OCI-LY3 (cell line): Measurements from ENCODE around the gene MDFIC.

Experiments used
- H2AFZ ChIP-seq: fragments of 200-600, 300-600 bp; shearing (Covaris generic); 2 replicates; pipeline ENCODE4 v1.6.0; 2014; ENCODE audit warnings: antibody characterized with exemption, low read depth, low read length
- H3K27ac ChIP-seq: fragments of 200-600, 300-600 bp; sonication (generic); 2 replicates; pipeline ENCODE4 v1.5.1; 2014; ENCODE audit warnings: mild to moderate bottlenecking, low read length, moderate library complexity, mixed read lengths
- H3K27me3 ChIP-seq: fragments of 200-600, 300-600 bp; sonication (generic); 2 replicates; pipeline ENCODE4 v1.6.1; 2014; ENCODE audit warnings: low read depth, low read length, mixed read lengths
- H3K36me3 ChIP-seq: fragments of 200-600, 300-600 bp; sonication (generic); replicated peaks from 2 replicates; pipeline ENCODE3; 2014; ENCODE audit warnings: low read depth, low read length, mixed read lengths
- H3K4me1 ChIP-seq: fragments of 300-600, 200-600 bp; sonication (generic); 2 replicates; pipeline ENCODE4 v1.6.1; 2014; ENCODE audit warnings: low read length, mixed read lengths
- H3K4me2 ChIP-seq: fragments of 200-600, 300-600 bp; sonication (generic); 2 replicates; pipeline ENCODE4 v1.6.1; 2014; ENCODE audit warnings: low read length, mixed read lengths
- H3K4me3 ChIP-seq: fragments of 300-600, 200-600 bp; sonication (generic); 2 replicates; pipeline ENCODE4 v1.5.1; 2014; ENCODE audit warnings: antibody characterized with exemption, mild to moderate bottlenecking, low read length, moderate library complexity
- H3K79me2 ChIP-seq: fragments of 300-600, 200-600 bp; shearing (Covaris generic); 2 replicates; pipeline ENCODE4 v1.6.1; 2014; ENCODE audit warnings: mild to moderate bottlenecking, low read length, mixed read lengths
- H3K9ac ChIP-seq: fragments of 300-600, 200-600 bp; shearing (Covaris generic); 2 replicates; pipeline ENCODE4 v1.6.0; 2014; ENCODE audit warnings: mild to moderate bottlenecking, low read length, moderate library complexity
- H3K9me3 ChIP-seq: fragments of 200-600, 300-600 bp; shearing (Covaris generic); 2 replicates; pipeline ENCODE4 v1.6.1; 2014; ENCODE audit warnings: low read length, mixed read lengths; ENCODE audit not compliant: insufficient read depth
- H4K20me1 ChIP-seq: fragments of 200-600, 300-600 bp; sonication (generic); 2 replicates; pipeline ENCODE4 v1.6.1; 2016; ENCODE audit warnings: low read length, mixed read lengths; ENCODE audit not compliant: insufficient read depth
- EZH2phosphoT487 ChIP-seq: fragments of 200-600 bp; shearing (Covaris generic); IDR thresholded peaks from 2 replicates; pipeline ENCODE4 v1.6.1; 2018; ENCODE audit warnings: antibody characterized with exemption, mixed run types, low read depth
- TF ChIP-seq, protein P1 (sequence below): fragments of 200-600, 300-600 bp; sonication (generic); IDR thresholded peaks from 2 replicates; pipeline ENCODE4 v1.5.1; 2014; ENCODE audit warnings: antibody characterized with exemption, low read length, low read depth

Gene MDFIC

DNA sequence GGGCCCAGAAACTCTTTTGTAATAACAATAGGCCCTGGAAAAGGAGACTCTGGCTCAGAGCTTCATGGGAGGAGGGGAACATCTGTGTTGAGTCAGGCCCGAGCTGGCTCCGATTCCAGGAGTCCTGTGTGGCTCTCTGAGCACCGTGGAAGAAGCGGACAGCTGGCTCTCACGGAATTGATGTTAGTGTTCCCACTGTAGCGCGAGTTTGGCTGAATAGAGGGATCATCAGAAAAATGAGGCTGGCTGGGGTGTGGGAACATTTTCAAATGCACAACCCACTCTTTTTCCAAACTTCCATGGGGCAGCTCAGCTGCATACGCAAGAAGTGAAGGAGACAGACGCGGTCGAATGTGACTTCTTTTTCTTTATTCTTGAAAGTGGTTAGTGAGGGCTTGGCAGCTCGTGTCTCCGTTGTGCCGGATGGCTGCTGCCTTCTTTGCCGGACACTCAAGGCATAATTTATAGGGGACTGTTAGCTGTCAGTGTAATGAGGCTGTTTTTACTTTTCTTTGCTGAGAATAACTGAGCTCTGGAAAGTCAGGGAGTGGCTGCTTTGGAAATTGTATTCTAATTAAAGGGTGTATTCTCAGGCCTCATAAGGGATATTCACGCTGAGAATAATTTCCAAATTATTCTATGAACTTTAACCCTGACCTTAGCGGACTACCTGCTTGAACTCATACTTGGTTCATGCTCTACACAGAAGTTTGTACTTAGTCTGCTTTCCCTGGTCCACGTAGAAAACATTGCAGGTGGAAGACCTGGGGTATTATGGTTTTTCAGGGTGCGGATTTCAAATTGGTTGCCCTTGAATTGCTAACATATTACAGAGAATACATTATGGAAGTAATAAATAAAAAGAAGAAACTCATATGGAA lies 23.1 kb downstream of the MDFIC start:
- no peak overlapping the region for H3K4me3 ChIP-seq
- H3K9me3 ChIP-seq: no peaks in the 10 kb centered on the region
- H4K20me1 ChIP-seq: peaks cover 72% of the 10 kb centered on the region
- H3K9ac ChIP-seq: no peak overlapping the region
- no peaks in the 10 kb centered on the region for H3K27me3 ChIP-seq
- no peak overlapping the region for H3K27ac ChIP-seq
- TF ChIP-seq, protein P1, sequence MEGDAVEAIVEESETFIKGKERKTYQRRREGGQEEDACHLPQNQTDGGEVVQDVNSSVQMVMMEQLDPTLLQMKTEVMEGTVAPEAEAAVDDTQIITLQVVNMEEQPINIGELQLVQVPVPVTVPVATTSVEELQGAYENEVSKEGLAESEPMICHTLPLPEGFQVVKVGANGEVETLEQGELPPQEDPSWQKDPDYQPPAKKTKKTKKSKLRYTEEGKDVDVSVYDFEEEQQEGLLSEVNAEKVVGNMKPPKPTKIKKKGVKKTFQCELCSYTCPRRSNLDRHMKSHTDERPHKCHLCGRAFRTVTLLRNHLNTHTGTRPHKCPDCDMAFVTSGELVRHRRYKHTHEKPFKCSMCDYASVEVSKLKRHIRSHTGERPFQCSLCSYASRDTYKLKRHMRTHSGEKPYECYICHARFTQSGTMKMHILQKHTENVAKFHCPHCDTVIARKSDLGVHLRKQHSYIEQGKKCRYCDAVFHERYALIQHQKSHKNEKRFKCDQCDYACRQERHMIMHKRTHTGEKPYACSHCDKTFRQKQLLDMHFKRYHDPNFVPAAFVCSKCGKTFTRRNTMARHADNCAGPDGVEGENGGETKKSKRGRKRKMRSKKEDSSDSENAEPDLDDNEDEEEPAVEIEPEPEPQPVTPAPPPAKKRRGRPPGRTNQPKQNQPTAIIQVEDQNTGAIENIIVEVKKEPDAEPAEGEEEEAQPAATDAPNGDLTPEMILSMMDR: no peak
- no peak for TF ChIP-seq EZH2phosphoT487
- H2AFZ ChIP-seq: no peak overlapping the region
- H3K4me1 ChIP-seq: peaks cover 57% of the 10 kb centered on the region
- peaks cover 96% of the 10 kb centered on the region for H3K79me2 ChIP-seq
- no peak overlapping the region for H3K4me2 ChIP-seq
- peaks cover 66% of the 10 kb centered on the region for H3K36me3 ChIP-seq

DNA sequence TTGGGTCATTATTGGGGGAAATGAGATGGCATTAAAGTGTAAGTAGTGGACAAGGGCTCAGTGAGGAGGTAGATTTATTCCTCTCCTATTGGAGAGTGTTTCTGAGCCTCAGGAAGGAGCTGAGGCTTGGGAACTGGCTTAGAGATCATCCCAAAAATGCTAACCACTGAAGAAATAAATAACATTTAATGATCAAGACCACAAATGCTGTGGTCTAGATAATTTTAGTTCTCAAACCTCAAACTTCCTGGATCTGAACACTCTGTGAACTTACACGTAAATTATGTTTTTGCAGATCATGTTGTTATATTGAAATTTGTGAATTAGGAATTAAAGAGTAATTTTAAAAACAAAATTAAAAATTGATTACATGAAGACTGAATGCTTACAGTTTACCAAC lies 27.3 kb downstream of the MDFIC start:
- Histone ChIP-seq H3K4me1 (peaks cover 20% of the 10 kb centered on the region), H4K20me1 (peaks cover 91% of the 10 kb centered on the region), H3K36me3 (peaks cover 64% of the 10 kb centered on the region), H3K79me2 (peaks cover 99% of the 10 kb centered on the region), H3K9me3 (no peaks in the 10 kb centered on the region), H3K4me2 (no peak overlapping the region), H3K27me3 (no peaks in the 10 kb centered on the region), H3K9ac (no peak overlapping the region), H3K4me3 (no peak overlapping the region), H2AFZ (no peak overlapping the region), H3K27ac (no peak overlapping the region)
- TF ChIP-seq, protein P1: no peak
- no peak for TF ChIP-seq EZH2phosphoT487

DNA sequence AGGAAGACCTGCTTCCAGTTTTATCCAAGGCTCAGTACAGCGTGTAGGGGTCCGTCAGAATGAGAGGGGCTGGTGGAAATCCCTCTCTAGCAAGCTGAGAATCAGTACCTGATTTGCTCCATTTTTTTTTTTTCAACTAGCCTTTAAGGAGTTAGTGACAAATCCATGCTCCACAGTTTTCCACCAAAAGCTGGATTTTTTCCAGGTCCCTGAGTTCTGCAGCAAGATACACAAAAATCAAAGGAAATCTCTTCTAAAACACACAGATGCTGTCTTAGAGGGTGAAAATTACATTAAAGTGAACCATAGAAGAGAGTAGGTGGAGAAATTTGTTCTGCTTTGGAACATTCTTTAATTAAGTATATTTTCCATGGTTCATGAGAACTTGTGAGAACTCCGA lies 30.4 kb downstream of the MDFIC start:
- Histone ChIP-seq H3K79me2 (peaks cover 99% of the 10 kb centered on the region), H4K20me1 (peaks cover 92% of the 10 kb centered on the region), H3K4me2 (no peak overlapping the region), H3K27ac (no peak overlapping the region), H3K4me3 (no peak overlapping the region), H3K9ac (no peak overlapping the region), H3K36me3 (peaks cover 52% of the 10 kb centered on the region), H2AFZ (no peak overlapping the region), H3K9me3 (no peaks in the 10 kb centered on the region), H3K4me1 (peaks cover 36% of the 10 kb centered on the region), H3K27me3 (no peaks in the 10 kb centered on the region)
- TF ChIP-seq EZH2phosphoT487: no peak
- TF ChIP-seq, protein P1: no peak

DNA sequence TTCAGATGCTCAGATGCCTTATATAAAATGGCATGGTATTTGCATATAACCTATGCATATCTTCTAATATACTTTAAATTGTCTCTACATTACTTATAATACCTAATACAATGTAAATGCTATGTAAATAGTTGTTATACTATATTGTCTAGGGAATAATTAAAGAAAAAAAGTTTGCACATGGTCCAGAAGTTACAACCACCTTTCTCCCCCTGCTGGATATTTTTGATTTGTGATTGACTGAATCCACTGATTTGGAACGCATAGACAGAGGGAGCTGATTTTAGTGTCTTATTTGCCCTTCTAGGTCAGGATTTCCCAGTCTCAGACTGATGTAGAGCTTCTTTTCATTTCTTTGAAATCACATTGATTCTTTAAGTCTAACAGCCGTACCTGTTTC lies 31.8 kb downstream of the MDFIC start:
- Histone ChIP-seq H3K79me2 (peaks cover 99% of the 10 kb centered on the region), H4K20me1 (peaks cover 91% of the 10 kb centered on the region), H3K4me1 (peaks cover 48% of the 10 kb centered on the region), H3K27ac (no peak overlapping the region), H2AFZ (no peak overlapping the region), H3K27me3 (no peaks in the 10 kb centered on the region), H3K9me3 (no peaks in the 10 kb centered on the region), H3K36me3 (peaks cover 46% of the 10 kb centered on the region), H3K4me3 (no peak overlapping the region), H3K4me2 (no peak overlapping the region), H3K9ac (no peak overlapping the region)
- TF ChIP-seq, protein P1: no peak
- TF ChIP-seq EZH2phosphoT487: no peak
